ENCODE measurements around the gene OAS2.

Gene OAS2

DNA sequence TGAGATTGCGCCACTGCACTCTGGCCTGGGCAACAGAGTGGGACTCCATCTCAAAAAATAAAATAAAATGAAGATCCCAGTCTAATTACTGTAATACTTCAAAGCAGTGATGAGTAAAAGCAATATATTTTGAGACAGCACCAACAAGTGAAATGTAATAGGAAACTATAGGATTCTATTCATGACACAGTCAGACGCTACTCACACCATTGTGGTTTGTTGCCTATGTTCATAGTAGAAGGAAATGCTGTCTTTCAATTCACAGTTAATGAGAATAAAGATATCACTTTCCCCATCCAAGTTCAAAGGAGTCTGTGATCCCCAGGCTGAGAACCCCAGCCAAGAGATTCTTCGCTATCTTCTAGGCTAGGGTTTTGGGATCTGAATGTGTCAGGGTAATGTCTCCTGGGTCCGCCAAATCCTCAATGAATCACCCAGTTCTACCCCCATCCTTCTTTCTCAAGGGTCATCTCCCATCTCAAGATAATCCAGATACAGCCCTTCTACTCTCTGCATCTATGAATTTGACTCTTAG lies 61.7 kb downstream of the OAS2 start:
- no peak overlapping the region for H3K27ac Mint-ChIP-seq
- TF ChIP-seq CTCF (IDR thresholded peaks at IDR 0.05): no peak
- H3K4me1 Mint-ChIP-seq: peaks cover 7% of the 10 kb centered on the region
- H3K36me3 Mint-ChIP-seq (ENCODE audit: low read depth): no peaks in the 10 kb centered on the region
- no peak for DNase-seq
- peaks cover 8% of the 10 kb centered on the region for H3K9me3 Mint-ChIP-seq
- H3K4me3 Mint-ChIP-seq: no peak overlapping the region
- peaks cover 44% of the 10 kb centered on the region for H3K27me3 Mint-ChIP-seq (ENCODE audit: low read depth, poor library complexity)

GRCh38 chr12:113040722-113041171 lies 62.4 kb downstream of the OAS2 start:
- no peak overlapping the region for H3K4me3 Mint-ChIP-seq
- H3K4me1 Mint-ChIP-seq: peaks cover 7% of the 10 kb centered on the region
- DNase-seq: no peak
- peaks cover 51% of the 10 kb centered on the region for H3K27me3 Mint-ChIP-seq (ENCODE audit: low read depth, poor library complexity)
- H3K27ac Mint-ChIP-seq: no peak overlapping the region
- no peaks in the 10 kb centered on the region for H3K36me3 Mint-ChIP-seq (ENCODE audit: low read depth)
- no peak for TF ChIP-seq CTCF (IDR thresholded peaks at IDR 0.05)
- H3K9me3 Mint-ChIP-seq: peaks cover 8% of the 10 kb centered on the region

DNA sequence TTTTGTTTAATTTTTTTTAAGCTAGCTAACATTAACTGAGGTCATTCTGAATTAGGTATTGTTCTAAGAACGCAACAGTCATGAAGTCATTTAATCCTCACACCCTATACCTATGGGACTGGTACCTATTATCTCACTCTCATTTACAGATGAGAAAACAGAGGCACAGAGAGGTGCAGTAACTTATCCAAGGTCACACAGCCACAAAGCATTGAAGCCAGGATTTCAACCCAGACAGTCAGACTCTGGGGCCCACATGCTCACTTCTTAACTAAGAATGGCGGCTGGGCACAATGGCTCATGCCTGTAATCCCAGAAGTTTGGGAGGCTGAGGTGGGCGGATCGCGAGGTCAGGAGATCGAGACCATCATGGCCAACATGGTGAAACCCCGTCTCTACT lies 63.2 kb downstream of the OAS2 start:
- Mint-ChIP-seq H3K27me3 (ENCODE audit: low read depth, poor library complexity) (peaks cover 59% of the 10 kb centered on the region), H3K4me1 (peaks cover 7% of the 10 kb centered on the region), H3K27ac (no peak overlapping the region), H3K9me3 (peaks cover 8% of the 10 kb centered on the region), H3K4me3 (no peak overlapping the region), H3K36me3 (ENCODE audit: low read depth) (no peaks in the 10 kb centered on the region)
- DNase-seq: no peak
- TF ChIP-seq CTCF (IDR thresholded peaks at IDR 0.05): no peak

DNA sequence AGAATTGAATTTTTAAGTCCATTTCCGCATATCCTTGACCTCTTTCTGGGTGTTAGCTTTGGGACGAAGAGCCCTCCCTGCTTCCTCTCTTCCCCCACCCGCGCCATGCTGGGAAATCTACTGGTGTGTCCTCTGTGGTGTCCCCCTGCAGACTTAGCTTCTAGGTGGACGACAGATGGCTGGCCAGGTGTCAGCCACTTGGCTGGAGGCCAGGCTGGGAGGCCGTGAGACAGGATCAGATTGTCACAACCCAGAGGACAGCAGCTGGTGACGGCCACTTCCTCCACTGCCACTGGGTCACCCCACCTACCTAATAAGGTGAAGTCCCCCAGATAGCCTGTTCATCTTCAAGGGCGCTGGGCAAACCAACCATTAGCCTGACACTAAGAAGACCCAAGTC lies 64.9 kb downstream of the OAS2 start:
- no peak for DNase-seq
- Mint-ChIP-seq H3K9me3 (peaks cover 8% of the 10 kb centered on the region), H3K4me3 (no peak overlapping the region), H3K27me3 (ENCODE audit: low read depth, poor library complexity) (peaks cover 76% of the 10 kb centered on the region), H3K27ac (no peak overlapping the region), H3K36me3 (ENCODE audit: low read depth) (no peaks in the 10 kb centered on the region), H3K4me1 (peaks cover 7% of the 10 kb centered on the region)
- no peak for TF ChIP-seq CTCF (IDR thresholded peaks at IDR 0.05)

- no peak for TF ChIP-seq CTCF (IDR thresholded peaks at IDR 0.05)
- DNase-seq: no peak
- Mint-ChIP-seq H3K9me3 (peaks cover 8% of the 10 kb centered on the region), H3K4me3 (no peak overlapping the region), H3K27me3 (ENCODE audit: low read depth, poor library complexity) (peaks cover 78% of the 10 kb centered on the region), H3K27ac (no peak overlapping the region), H3K4me1 (peaks cover 17% of the 10 kb centered on the region), H3K36me3 (ENCODE audit: low read depth) (no peaks in the 10 kb centered on the region)
Measured at GRCh38 chr12:113044516-113044915, 66.2 kb downstream of the OAS2 start.

- Mint-ChIP-seq H3K27me3 (ENCODE audit: low read depth, poor library complexity) (peaks cover 90% of the 10 kb centered on the region), H3K4me1 (peaks cover 33% of the 10 kb centered on the region), H3K36me3 (ENCODE audit: low read depth) (no peaks in the 10 kb centered on the region), H3K27ac (no peak overlapping the region), H3K9me3 (peaks cover 5% of the 10 kb centered on the region), H3K4me3 (no peak overlapping the region)
- DNase-seq: peak; percentile 66
- TF ChIP-seq CTCF (IDR thresholded peaks at IDR 0.05): peak; percentile 79
Measured at GRCh38 chr12:113048716-113049127, 70.4 kb downstream of the OAS2 start.

All from nephron progenitor cell (in vitro differentiated cells).